ENCODE results near the gene EYA2. TPM values are rescaled to one million over a fixed set of nuclear protein-coding genes. Genes with fewer than 3 reads are reported as not detected.

EYA2 gene
- total RNA-seq, 1 donor from 2014 or later = not detected

DNA sequence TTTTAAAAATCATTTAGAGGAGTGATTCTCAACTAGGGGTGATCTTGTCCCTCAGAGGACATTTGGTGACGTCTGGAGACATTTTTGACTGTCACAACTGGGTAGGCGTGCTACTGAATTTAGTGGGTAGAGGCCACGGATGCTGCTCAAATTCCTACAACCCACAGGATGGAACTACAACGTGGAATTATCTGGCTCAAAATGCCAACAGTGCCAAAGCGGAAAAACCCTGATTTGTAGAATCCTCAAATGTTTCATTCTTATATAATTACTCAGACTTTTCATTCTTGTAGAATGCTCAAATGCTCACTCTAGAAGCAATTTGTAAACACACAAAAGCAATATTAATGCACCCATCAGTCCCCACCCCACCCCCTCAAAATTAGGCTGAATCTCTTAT, 232.1 kb downstream of the EYA2 start:
- H3K36me3 ChIP-seq (ENCODE audit: control insufficient read depth, insufficient read depth, low read length) = no peaks in the 10 kb centered on the region
- H3K4me3 ChIP-seq (ENCODE audit: low read depth, low read length) = no peak overlapping the region
- H3K27me3 ChIP-seq (ENCODE audit: control insufficient read depth, insufficient read depth, low read length) = no peaks in the 10 kb centered on the region
- DNase-seq (ENCODE audit: low read depth) = no peak
- TF ChIP-seq, protein P1, sequence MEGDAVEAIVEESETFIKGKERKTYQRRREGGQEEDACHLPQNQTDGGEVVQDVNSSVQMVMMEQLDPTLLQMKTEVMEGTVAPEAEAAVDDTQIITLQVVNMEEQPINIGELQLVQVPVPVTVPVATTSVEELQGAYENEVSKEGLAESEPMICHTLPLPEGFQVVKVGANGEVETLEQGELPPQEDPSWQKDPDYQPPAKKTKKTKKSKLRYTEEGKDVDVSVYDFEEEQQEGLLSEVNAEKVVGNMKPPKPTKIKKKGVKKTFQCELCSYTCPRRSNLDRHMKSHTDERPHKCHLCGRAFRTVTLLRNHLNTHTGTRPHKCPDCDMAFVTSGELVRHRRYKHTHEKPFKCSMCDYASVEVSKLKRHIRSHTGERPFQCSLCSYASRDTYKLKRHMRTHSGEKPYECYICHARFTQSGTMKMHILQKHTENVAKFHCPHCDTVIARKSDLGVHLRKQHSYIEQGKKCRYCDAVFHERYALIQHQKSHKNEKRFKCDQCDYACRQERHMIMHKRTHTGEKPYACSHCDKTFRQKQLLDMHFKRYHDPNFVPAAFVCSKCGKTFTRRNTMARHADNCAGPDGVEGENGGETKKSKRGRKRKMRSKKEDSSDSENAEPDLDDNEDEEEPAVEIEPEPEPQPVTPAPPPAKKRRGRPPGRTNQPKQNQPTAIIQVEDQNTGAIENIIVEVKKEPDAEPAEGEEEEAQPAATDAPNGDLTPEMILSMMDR (IDR thresholded peaks at IDR 0.05; ENCODE audit: insufficient read depth, low read length, poor library complexity, severe bottlenecking) = no peak

DNA sequence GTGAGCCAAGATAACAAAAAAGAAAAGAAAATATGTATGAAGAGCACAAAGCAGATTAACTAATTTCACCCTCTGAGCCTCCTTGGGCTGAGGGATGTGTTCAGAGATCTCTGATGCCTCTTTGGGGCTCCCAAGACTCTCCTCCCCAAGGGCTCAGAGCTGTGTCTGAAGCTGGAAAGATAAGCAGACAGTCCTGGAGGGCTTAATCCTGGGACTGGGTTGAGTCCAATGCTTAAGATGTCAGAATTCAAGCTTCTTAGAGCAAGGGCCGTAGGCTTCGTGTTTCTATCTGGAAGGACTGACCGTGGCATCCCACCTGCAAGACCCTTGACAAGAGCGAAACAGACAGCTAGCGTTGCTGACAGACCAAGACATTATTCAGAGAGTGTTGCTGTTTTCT, 232.9 kb downstream of the EYA2 start:
- TF ChIP-seq, protein P1 (IDR thresholded peaks at IDR 0.05; ENCODE audit: insufficient read depth, low read length, poor library complexity, severe bottlenecking) = no peak
- H3K4me3 ChIP-seq (ENCODE audit: low read depth, low read length) = no peak overlapping the region
- no peak for DNase-seq (ENCODE audit: low read depth)
- H3K36me3 ChIP-seq (ENCODE audit: control insufficient read depth, insufficient read depth, low read length) = no peaks in the 10 kb centered on the region
- H3K27me3 ChIP-seq (ENCODE audit: control insufficient read depth, insufficient read depth, low read length) = no peaks in the 10 kb centered on the region

DNA sequence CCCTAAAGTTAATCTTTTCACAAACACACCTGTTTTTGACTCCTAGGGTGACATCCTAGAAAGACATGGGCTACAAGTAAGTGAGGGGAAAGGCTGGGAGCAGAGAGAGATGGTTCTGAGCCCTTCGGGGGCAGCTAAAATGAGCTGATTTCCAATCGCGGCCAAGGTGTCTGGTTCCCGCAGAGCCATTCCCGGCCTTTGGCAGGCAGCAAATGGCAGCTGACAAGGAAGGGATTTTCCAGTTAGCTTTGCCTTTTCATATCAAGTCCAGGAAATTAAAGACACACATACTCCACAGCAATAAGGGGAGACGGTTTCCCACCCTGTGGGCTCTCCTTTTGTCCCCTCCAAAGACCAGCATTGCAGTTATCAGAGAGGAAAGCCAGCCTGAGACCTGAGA, 233.4 kb downstream of the EYA2 start:
- H3K4me3 ChIP-seq (ENCODE audit: low read depth, low read length) = no peak overlapping the region
- no peaks in the 10 kb centered on the region for H3K36me3 ChIP-seq (ENCODE audit: control insufficient read depth, insufficient read depth, low read length)
- DNase-seq (ENCODE audit: low read depth) = no peak
- no peaks in the 10 kb centered on the region for H3K27me3 ChIP-seq (ENCODE audit: control insufficient read depth, insufficient read depth, low read length)
- TF ChIP-seq, protein P1 (IDR thresholded peaks at IDR 0.05; ENCODE audit: insufficient read depth, low read length, poor library complexity, severe bottlenecking) = no peak

DNA sequence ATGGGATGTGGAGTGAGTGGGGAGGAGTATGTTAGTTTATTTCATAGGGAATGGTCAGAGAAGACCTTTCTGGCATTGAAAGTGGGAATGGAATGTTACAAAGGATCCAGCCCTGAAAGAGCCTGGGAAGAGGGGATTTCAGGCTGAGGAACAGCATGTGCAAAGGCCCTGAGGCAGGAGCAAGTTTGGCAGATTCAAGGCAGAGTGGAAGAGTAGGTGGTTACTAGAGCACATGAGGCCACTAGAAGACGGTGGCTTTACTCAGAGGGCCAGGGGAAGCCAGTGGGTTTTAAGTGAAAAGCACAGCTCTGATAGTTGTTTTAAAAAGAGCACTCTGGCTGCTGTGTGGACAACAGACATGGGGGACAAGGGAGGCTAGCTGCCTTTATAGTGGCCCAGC, 234.7 kb downstream of the EYA2 start:
- no peak overlapping the region for H3K4me3 ChIP-seq (ENCODE audit: low read depth, low read length)
- no peak for DNase-seq (ENCODE audit: low read depth)
- no peaks in the 10 kb centered on the region for H3K27me3 ChIP-seq (ENCODE audit: control insufficient read depth, insufficient read depth, low read length)
- H3K36me3 ChIP-seq (ENCODE audit: control insufficient read depth, insufficient read depth, low read length) = no peaks in the 10 kb centered on the region
- TF ChIP-seq, protein P1 (IDR thresholded peaks at IDR 0.05; ENCODE audit: insufficient read depth, low read length, poor library complexity, severe bottlenecking) = no peak

DNA sequence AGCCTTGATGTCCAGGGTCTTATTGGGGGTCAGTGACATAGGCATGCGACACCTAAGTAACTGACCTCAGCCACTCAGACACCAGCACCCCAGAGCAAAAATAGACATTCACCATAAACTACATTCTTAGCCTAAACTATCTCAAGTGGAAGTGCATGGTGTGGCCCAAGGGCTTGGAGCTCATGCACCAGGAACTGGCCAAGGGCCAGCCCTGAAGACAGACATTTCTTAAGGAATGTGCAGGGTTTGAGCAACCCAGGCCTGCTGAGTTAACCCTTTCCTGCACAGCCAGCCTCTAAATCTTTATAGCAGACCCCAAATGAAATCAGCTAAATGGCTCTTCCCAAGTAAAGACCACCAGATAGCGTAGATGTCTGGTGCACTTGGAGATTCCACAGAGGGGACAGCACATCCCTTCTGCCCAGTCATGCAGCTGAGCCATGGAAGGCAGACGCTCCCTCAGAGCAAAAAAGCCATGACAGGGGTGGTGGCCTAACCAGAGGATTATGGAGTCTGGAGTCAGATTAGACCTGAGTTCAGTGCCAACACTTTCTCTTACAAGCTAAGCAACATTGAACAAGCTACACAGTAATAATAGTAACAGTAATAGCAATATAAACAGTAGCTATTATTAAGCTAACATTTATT, 239.3 kb downstream of the EYA2 start:
- TF ChIP-seq, protein P1 (IDR thresholded peaks at IDR 0.05; ENCODE audit: insufficient read depth, low read length, poor library complexity, severe bottlenecking) = no peak
- Histone ChIP-seq H3K4me3 (ENCODE audit: low read depth, low read length) (no peak overlapping the region), H3K36me3 (ENCODE audit: control insufficient read depth, insufficient read depth, low read length) (no peaks in the 10 kb centered on the region), H3K27me3 (ENCODE audit: control insufficient read depth, insufficient read depth, low read length) (no peaks in the 10 kb centered on the region)
- no peak for DNase-seq (ENCODE audit: low read depth)

DNA sequence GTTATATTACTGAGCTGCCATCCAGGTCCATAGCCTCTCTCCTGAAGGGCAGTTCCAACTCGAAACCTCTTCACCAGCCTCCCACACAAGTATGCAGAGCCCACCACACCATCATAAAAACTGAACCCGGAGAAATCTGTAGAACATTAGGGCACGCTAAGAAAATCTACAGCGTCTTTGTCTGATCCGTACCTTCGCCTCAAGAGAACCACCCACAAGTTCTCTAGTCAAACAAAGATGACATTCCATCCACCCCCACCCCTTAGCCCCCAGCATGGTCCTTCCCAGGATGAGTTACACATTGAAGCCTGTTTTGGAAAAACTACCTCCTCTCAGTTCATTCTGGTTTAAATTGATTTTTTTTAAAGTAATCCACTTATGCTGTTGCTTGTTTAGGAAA, 242.1 kb downstream of the EYA2 start:
- DNase-seq (ENCODE audit: low read depth) = no peak
- TF ChIP-seq, protein P1 (IDR thresholded peaks at IDR 0.05; ENCODE audit: insufficient read depth, low read length, poor library complexity, severe bottlenecking) = no peak
- Histone ChIP-seq H3K36me3 (ENCODE audit: control insufficient read depth, insufficient read depth, low read length) (no peaks in the 10 kb centered on the region), H3K4me3 (ENCODE audit: low read depth, low read length) (no peak overlapping the region), H3K27me3 (ENCODE audit: control insufficient read depth, insufficient read depth, low read length) (no peaks in the 10 kb centered on the region)

Measured in kidney epithelial cell (primary cell).